ENCODE results near the gene UBXN4.
"Not testable (repeated sequence)": the region's sequence is repeated elsewhere in the genome, so short reads cannot be mapped to it uniquely, and the experiment has no call there.

Gene UBXN4

GRCh38 chr2:135798762-135799161, 57.1 kb downstream of the UBXN4 start:
- Histone ChIP-seq H3K4me2 (ENCODE audit: low read length) (no peak overlapping the region), H3K79me2 (no peaks in the 10 kb centered on the region), H3K36me3 (ENCODE audit: control insufficient read depth, insufficient read depth, low read length) (no peaks in the 10 kb centered on the region), H3K9me3 (ENCODE audit: control insufficient read depth, low read length) (no peaks in the 10 kb centered on the region), H3K4me1 (no peaks in the 10 kb centered on the region), H3K27me3 (ENCODE audit: control insufficient read depth, insufficient read depth, low read length) (no peaks in the 10 kb centered on the region), H3K27ac (no peak overlapping the region), H3K9ac (no peak overlapping the region), H2AFZ (no peak overlapping the region), H3K4me3 (ENCODE audit: low read depth, low read length) (no peak overlapping the region)
- no peak for TF ChIP-seq CTCF (IDR thresholded peaks at IDR 0.05)

GRCh38 chr2:135799738-135800137, 58.1 kb downstream of the UBXN4 start:
- TF ChIP-seq CTCF (IDR thresholded peaks at IDR 0.05) = no peak
- Histone ChIP-seq H3K79me2 (no peaks in the 10 kb centered on the region), H3K4me1 (no peaks in the 10 kb centered on the region), H3K27ac (no peak overlapping the region), H3K9ac (no peak overlapping the region), H3K27me3 (ENCODE audit: control insufficient read depth, insufficient read depth, low read length) (no peaks in the 10 kb centered on the region), H2AFZ (no peak overlapping the region), H3K4me2 (ENCODE audit: low read length) (no peak overlapping the region), H3K4me3 (ENCODE audit: low read depth, low read length) (no peak overlapping the region), H3K9me3 (ENCODE audit: control insufficient read depth, low read length) (no peaks in the 10 kb centered on the region), H3K36me3 (ENCODE audit: control insufficient read depth, insufficient read depth, low read length) (no peaks in the 10 kb centered on the region)

- no peak for TF ChIP-seq CTCF (IDR thresholded peaks at IDR 0.05)
- Histone ChIP-seq H3K4me3 (ENCODE audit: low read depth, low read length) (no peak overlapping the region), H3K4me2 (ENCODE audit: low read length) (no peak overlapping the region), H2AFZ (no peak overlapping the region), H3K9ac (no peak overlapping the region), H3K4me1 (no peaks in the 10 kb centered on the region), H3K36me3 (ENCODE audit: control insufficient read depth, insufficient read depth, low read length) (no peaks in the 10 kb centered on the region), H3K27ac (no peak overlapping the region), H3K9me3 (ENCODE audit: control insufficient read depth, low read length) (no peaks in the 10 kb centered on the region), H3K79me2 (no peaks in the 10 kb centered on the region), H3K27me3 (ENCODE audit: control insufficient read depth, insufficient read depth, low read length) (no peaks in the 10 kb centered on the region)
Measured at GRCh38 chr2:135800513-135801460, 59.1 kb downstream of the UBXN4 start.

GRCh38 chr2:135802350-135802749, 60.7 kb downstream of the UBXN4 start:
- Histone ChIP-seq H3K79me2 (no peaks in the 10 kb centered on the region), H3K27ac (no peak overlapping the region), H3K36me3 (ENCODE audit: control insufficient read depth, insufficient read depth, low read length) (no peaks in the 10 kb centered on the region), H3K4me2 (ENCODE audit: low read length) (no peak overlapping the region), H3K4me3 (ENCODE audit: low read depth, low read length) (no peak overlapping the region), H2AFZ (no peak overlapping the region), H3K9me3 (ENCODE audit: control insufficient read depth, low read length) (no peaks in the 10 kb centered on the region), H3K4me1 (no peaks in the 10 kb centered on the region), H3K9ac (no peak overlapping the region), H3K27me3 (ENCODE audit: control insufficient read depth, insufficient read depth, low read length) (no peaks in the 10 kb centered on the region)
- TF ChIP-seq CTCF (IDR thresholded peaks at IDR 0.05) = no peak

GRCh38 chr2:135803278-135803677, 61.6 kb downstream of the UBXN4 start:
- Histone ChIP-seq H3K27ac (no peak overlapping the region), H3K36me3 (ENCODE audit: control insufficient read depth, insufficient read depth, low read length) (no peaks in the 10 kb centered on the region), H2AFZ (no peak overlapping the region), H3K9me3 (ENCODE audit: control insufficient read depth, low read length) (no peaks in the 10 kb centered on the region), H3K27me3 (ENCODE audit: control insufficient read depth, insufficient read depth, low read length) (no peaks in the 10 kb centered on the region), H3K4me2 (ENCODE audit: low read length) (no peak overlapping the region), H3K4me1 (no peaks in the 10 kb centered on the region), H3K4me3 (ENCODE audit: low read depth, low read length) (no peak overlapping the region), H3K9ac (no peak overlapping the region), H3K79me2 (no peaks in the 10 kb centered on the region)
- TF ChIP-seq CTCF (IDR thresholded peaks at IDR 0.05) = no peak

- H3K4me2 ChIP-seq (ENCODE audit: low read length); H3K27me3 ChIP-seq (ENCODE audit: control insufficient read depth, insufficient read depth, low read length); H3K9ac ChIP-seq: not testable (repeated sequence)
Measured at GRCh38 chr2:135807874-135808273, 66.2 kb downstream of the UBXN4 start.

More at GRCh38 chr2:135807874-135808273, 66.2 kb downstream of the UBXN4 start:
- H3K27ac ChIP-seq; H3K4me1 ChIP-seq; H3K9me3 ChIP-seq (ENCODE audit: control insufficient read depth, low read length); H3K4me3 ChIP-seq (ENCODE audit: low read depth, low read length); H3K79me2 ChIP-seq; H3K36me3 ChIP-seq (ENCODE audit: control insufficient read depth, insufficient read depth, low read length); H2AFZ ChIP-seq: not testable (repeated sequence)

Data from parathyroid adenoma (tissue), 2 donors.